Nephron progenitor cell (in vitro differentiated cells): ENCODE measurements around the gene CTAGE9.

ENCODE experiments used
- DNase-seq: peaks from one replicate; pipeline ENCODE4 v3.0.0; 2021
- H3K27ac Mint-ChIP-seq: 2 replicates; pipeline ENCODE4 v1.8.0; 2021; ENCODE audit warnings: mild to moderate bottlenecking, moderate library complexity, mixed read lengths
- H3K27me3 Mint-ChIP-seq: 2 replicates; pipeline ENCODE4 v1.8.0; 2021; ENCODE audit warnings: mild to moderate bottlenecking, low read depth, mixed read lengths; ENCODE audit not compliant: poor library complexity
- H3K36me3 Mint-ChIP-seq: 2 replicates; pipeline ENCODE4 v1.8.0; 2021; ENCODE audit warnings: low read depth, mixed read lengths
- H3K4me1 Mint-ChIP-seq: 2 replicates; pipeline ENCODE4 v1.8.0; 2021; ENCODE audit warnings: mixed read lengths
- H3K4me3 Mint-ChIP-seq: 2 replicates; pipeline ENCODE4 v1.8.0; 2021; ENCODE audit warnings: mild to moderate bottlenecking, moderate library complexity, mixed read lengths
- H3K9me3 Mint-ChIP-seq: 2 replicates; pipeline ENCODE4 v1.8.0; 2021; ENCODE audit warnings: mild to moderate bottlenecking, moderate library complexity, mixed read lengths
- CTCF ChIP-seq: fragments of 200-600 bp; sonication (generic); IDR thresholded peaks from 2 replicates; pipeline ENCODE4 v1.5.0; 2021; ENCODE audit warnings: antibody characterized with exemption

The CTAGE9 gene

GRCh38 chr6:131730264-131730663 is 19.4 kb upstream of the CTAGE9 start:
- Mint-ChIP-seq H3K4me1 (no peaks in the 10 kb centered on the region), H3K9me3 (peaks cover 10% of the 10 kb centered on the region), H3K36me3 (peaks cover 4% of the 10 kb centered on the region), H3K27ac (no peak overlapping the region), H3K27me3 (no peaks in the 10 kb centered on the region), H3K4me3 (no peak overlapping the region)
- no peak for TF ChIP-seq CTCF
- DNase-seq, result no peak

- Mint-ChIP-seq H3K27ac (no peak overlapping the region), H3K4me1 (no peaks in the 10 kb centered on the region), H3K27me3 (no peaks in the 10 kb centered on the region), H3K9me3 (peaks cover 10% of the 10 kb centered on the region), H3K4me3 (no peak overlapping the region), H3K36me3 (peaks cover 4% of the 10 kb centered on the region)
- no peak for DNase-seq
- TF ChIP-seq CTCF, result no peak
Measured at GRCh38 chr6:131729550-131729949, 18.7 kb upstream of the CTAGE9 start.

- DNase-seq, result no peak
- H3K36me3 Mint-ChIP-seq, result peaks cover 4% of the 10 kb centered on the region
- H3K27ac Mint-ChIP-seq, result no peak overlapping the region
- no peak overlapping the region for H3K4me3 Mint-ChIP-seq
- no peaks in the 10 kb centered on the region for H3K4me1 Mint-ChIP-seq
- no peak for TF ChIP-seq CTCF
- H3K27me3 Mint-ChIP-seq, result no peaks in the 10 kb centered on the region
- H3K9me3 Mint-ChIP-seq, result peaks cover 10% of the 10 kb centered on the region
Measured at GRCh38 chr6:131728296-131728939, 17.6 kb upstream of the CTAGE9 start.

GRCh38 chr6:131727868-131728267 is 17.1 kb upstream of the CTAGE9 start:
- Mint-ChIP-seq H3K27me3 (no peaks in the 10 kb centered on the region), H3K36me3 (peaks cover 4% of the 10 kb centered on the region), H3K27ac (no peak overlapping the region), H3K4me1 (peaks cover under 1% of the 10 kb centered on the region), H3K4me3 (no peak overlapping the region), H3K9me3 (peaks cover 10% of the 10 kb centered on the region)
- no peak for DNase-seq
- no peak for TF ChIP-seq CTCF

- Mint-ChIP-seq H3K4me3 (no peak overlapping the region), H3K27ac (no peak overlapping the region), H3K27me3 (no peaks in the 10 kb centered on the region), H3K9me3 (peaks cover 10% of the 10 kb centered on the region), H3K4me1 (peaks cover 4% of the 10 kb centered on the region), H3K36me3 (peaks cover 4% of the 10 kb centered on the region)
- no peak for TF ChIP-seq CTCF
- no peak for DNase-seq
Measured at GRCh38 chr6:131727467-131727866, 16.6 kb upstream of the CTAGE9 start.

GRCh38 chr6:131724114-131724513 is 13.3 kb upstream of the CTAGE9 start:
- Mint-ChIP-seq H3K36me3 (peaks cover 4% of the 10 kb centered on the region), H3K27me3 (no peaks in the 10 kb centered on the region), H3K4me3 (no peak overlapping the region), H3K4me1 (peaks cover 19% of the 10 kb centered on the region), H3K27ac (no peak overlapping the region), H3K9me3 (peaks cover 10% of the 10 kb centered on the region)
- TF ChIP-seq CTCF, result no peak
- no peak for DNase-seq
